ENCODE measurements around the gene GNAI3. TPM values are rescaled to one million over a fixed set of nuclear protein-coding genes. Genes with fewer than 3 reads are reported as not detected.

GNAI3 gene
- total and polyA plus RNA-seq, 2 donors (not counting 3 experiments of a cell fraction or from before 2014, with no cell fraction given), result 5.0 to 14.0 TPM

- no peaks in the 10 kb centered on the region for H4K20me1 ChIP-seq (replicated peaks; ENCODE audit: control insufficient read depth, extremely low read depth, insufficient read depth, low read length)
- no peak overlapping the region for H3K27ac ChIP-seq (ENCODE audit: insufficient read depth, low read depth, low read length)
- intact Hi-C loops (cut with micrococcal nuclease), result loop anchor here (5.0 kb wide), 1 partner anchor 98 kb away; the partner anchor contains the start of gene EPS8L3
- ChIA-PET POLR2A (no interaction called here), CTCF (interaction anchor here (1.0 kb wide), 1 partner anchor 23 kb away, joined by 3 read pairs; the partner anchor contains the start of gene GSTM1)
- no peaks in the 10 kb centered on the region for H3K27me3 ChIP-seq (ENCODE audit: control insufficient read depth in 2 of 2, insufficient read depth in 2 of 2, low read length in 2 of 2)
- DNase-seq (ENCODE audit: low read depth, low spot score) (no peak), FAIRE-seq (no peak)
- BruUV-seq (replicated peaks), result no TSS peak
- no peaks in the 10 kb centered on the region for H3K9me3 ChIP-seq (replicated peaks; ENCODE audit: control insufficient read depth, insufficient read depth, low read length)
- peaks cover 5% of the 10 kb centered on the region for H3K4me1 ChIP-seq (ENCODE audit: control insufficient read depth, extremely low read depth, insufficient read depth, low read length)
- H2AFZ ChIP-seq (ENCODE audit: low read depth, low read length), result no peak overlapping the region
- dilution Hi-C loops (cut with MboI; ENCODE audit: extremely low pct_ligation_motif_present, low sequenced_read_pairs), result no loop called here
- H3K4me2 ChIP-seq (ENCODE audit: insufficient read depth, low read length), result no peak overlapping the region
- TF ChIP-seq POLR2AphosphoS5 (IDR thresholded peaks at IDR 0.05; ENCODE audit: insufficient read depth, low read depth, low read length) (no peak), JUN (IDR thresholded peaks at IDR 0.05; ENCODE audit: borderline replicate concordance, insufficient read depth, insufficient read length, low read depth) (no peak), CTCF (IDR thresholded peaks at IDR 0.05; ENCODE audit: extremely low read depth in 1 of 2, insufficient read depth in 1 of 2, low read depth in 1 of 2, low read length in 2 of 2) (no peak), EZH2 (IDR thresholded peaks at IDR 0.05; ENCODE audit: borderline replicate concordance, low read depth, low read length, severe bottlenecking) (no peak), POLR2A (IDR thresholded peaks at IDR 0.05; ENCODE audit: low read depth, low read length) (no peak), GATA2 (IDR thresholded peaks at IDR 0.05; ENCODE audit: insufficient read depth, insufficient read length, low read depth, low read length) (no peak)
- TF ChIP-seq, protein P1, sequence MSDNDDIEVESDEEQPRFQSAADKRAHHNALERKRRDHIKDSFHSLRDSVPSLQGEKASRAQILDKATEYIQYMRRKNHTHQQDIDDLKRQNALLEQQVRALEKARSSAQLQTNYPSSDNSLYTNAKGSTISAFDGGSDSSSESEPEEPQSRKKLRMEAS (IDR thresholded peaks at IDR 0.05; ENCODE audit: insufficient read depth, insufficient read length), result no peak
- H3K79me2 ChIP-seq (ENCODE audit: control insufficient read depth, insufficient read depth, low read length), result no peaks in the 10 kb centered on the region
- H3K9ac ChIP-seq (replicated peaks; ENCODE audit: extremely low read depth, insufficient read depth, low read length), result no peak overlapping the region
- no peak overlapping the region for H3K4me3 ChIP-seq (replicated peaks in 1 of 3; ENCODE audit: insufficient read depth in 1 of 3, low read depth in 1 of 3, low read length in 3 of 3)
- H3K36me3 ChIP-seq (ENCODE audit: control insufficient read depth in 2 of 2, extremely low read depth in 1 of 2, insufficient read depth in 2 of 2, low read length in 2 of 2), result no peaks in the 10 kb centered on the region
- H3K9me1 ChIP-seq (replicated peaks; ENCODE audit: control insufficient read depth, extremely low read depth, insufficient read depth, low read length), result no peaks in the 10 kb centered on the region
These were observed 116.3 kb downstream of the GNAI3 start for GRCh38 chr1:109664671-109665070.

Data from endothelial cell of umbilical vein (primary cell).